ENCODE data around the gene SLC9A3.

DNA sequence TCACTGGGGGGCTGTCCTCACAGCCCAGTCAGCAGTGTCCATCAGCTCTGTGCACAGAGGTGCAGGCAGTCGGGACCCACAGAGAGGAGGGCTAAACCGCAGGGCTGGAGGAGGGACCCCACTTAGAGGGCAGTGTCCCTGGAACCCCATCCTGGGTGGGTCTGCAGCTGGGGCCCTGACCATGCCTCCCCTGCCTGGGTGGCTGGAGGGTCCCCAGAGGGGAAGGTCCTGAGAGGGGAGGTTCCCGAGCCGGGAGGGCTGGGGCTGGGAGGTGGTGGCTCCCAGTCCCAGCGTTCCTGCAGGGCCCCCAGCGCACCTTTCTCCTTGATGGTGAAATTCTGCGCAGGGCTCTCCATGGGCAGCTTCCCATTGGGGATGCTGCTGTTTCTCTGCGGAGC, 48.5 kb downstream of the SLC9A3 start:
- TF ChIP-seq, protein P1, sequence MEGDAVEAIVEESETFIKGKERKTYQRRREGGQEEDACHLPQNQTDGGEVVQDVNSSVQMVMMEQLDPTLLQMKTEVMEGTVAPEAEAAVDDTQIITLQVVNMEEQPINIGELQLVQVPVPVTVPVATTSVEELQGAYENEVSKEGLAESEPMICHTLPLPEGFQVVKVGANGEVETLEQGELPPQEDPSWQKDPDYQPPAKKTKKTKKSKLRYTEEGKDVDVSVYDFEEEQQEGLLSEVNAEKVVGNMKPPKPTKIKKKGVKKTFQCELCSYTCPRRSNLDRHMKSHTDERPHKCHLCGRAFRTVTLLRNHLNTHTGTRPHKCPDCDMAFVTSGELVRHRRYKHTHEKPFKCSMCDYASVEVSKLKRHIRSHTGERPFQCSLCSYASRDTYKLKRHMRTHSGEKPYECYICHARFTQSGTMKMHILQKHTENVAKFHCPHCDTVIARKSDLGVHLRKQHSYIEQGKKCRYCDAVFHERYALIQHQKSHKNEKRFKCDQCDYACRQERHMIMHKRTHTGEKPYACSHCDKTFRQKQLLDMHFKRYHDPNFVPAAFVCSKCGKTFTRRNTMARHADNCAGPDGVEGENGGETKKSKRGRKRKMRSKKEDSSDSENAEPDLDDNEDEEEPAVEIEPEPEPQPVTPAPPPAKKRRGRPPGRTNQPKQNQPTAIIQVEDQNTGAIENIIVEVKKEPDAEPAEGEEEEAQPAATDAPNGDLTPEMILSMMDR (IDR thresholded peaks at IDR 0.05; ENCODE audit: low read length): no peak
- no peak for TF ChIP-seq EZH2 (IDR thresholded peaks at IDR 0.05; ENCODE audit: borderline replicate concordance, low read length)
